BE2C (cell line): ENCODE results near the gene FES.

Experiments used
- DNase-seq: peaks from one replicate; pipeline ENCODE4 v3.0.0-alpha.2; 2020
- H3K27me3 ChIP-seq: fragments of 250-450 bp; sonication (Bioruptor Pico); 2 replicates; pipeline ENCODE4 v1.5.1; 2020; ENCODE audit warnings: mild to moderate bottlenecking
- H3K36me3 ChIP-seq: fragments of 250-450 bp; sonication (Bioruptor Pico); 2 replicates; pipeline ENCODE4 v1.5.1; 2020; ENCODE audit warnings: mild to moderate bottlenecking
- H3K4me1 ChIP-seq: fragments of 250-450 bp; sonication (Bioruptor Pico); 2 replicates; pipeline ENCODE4 v1.5.1; 2020
- H3K4me3 ChIP-seq: 2 replicates; pipeline ENCODE4 v1.5.1; 2011; ENCODE audit warnings: low read depth, low read length
- H3K9me3 ChIP-seq: fragments of 250-450 bp; sonication (Bioruptor Pico); 2 replicates; pipeline ENCODE4 v1.5.1; 2020
- CTCF ChIP-seq: IDR thresholded peaks from 2 replicates; pipeline ENCODE4 v1.5.1; 2012; ENCODE audit warnings: mild to moderate bottlenecking, low read depth, low read length

Gene FES

GRCh38 chr15:90851114-90851513 lies 33.2 kb upstream of the FES start:
- H3K4me3 ChIP-seq: no peak overlapping the region
- no peak for TF ChIP-seq CTCF
- no peaks in the 10 kb centered on the region for H3K4me1 ChIP-seq
- H3K36me3 ChIP-seq: no peaks in the 10 kb centered on the region
- no peaks in the 10 kb centered on the region for H3K9me3 ChIP-seq
- no peaks in the 10 kb centered on the region for H3K27me3 ChIP-seq
- DNase-seq: no peak

- DNase-seq: no peak
- Histone ChIP-seq H3K27me3 (no peaks in the 10 kb centered on the region), H3K36me3 (no peaks in the 10 kb centered on the region), H3K4me1 (no peaks in the 10 kb centered on the region), H3K4me3 (no peak overlapping the region), H3K9me3 (no peaks in the 10 kb centered on the region)
- no peak for TF ChIP-seq CTCF
These were observed 32.4 kb upstream of the FES start for GRCh38 chr15:90851940-90852339.

- no peak overlapping the region for H3K4me3 ChIP-seq
- no peaks in the 10 kb centered on the region for H3K36me3 ChIP-seq
- no peak for DNase-seq
- H3K4me1 ChIP-seq: no peaks in the 10 kb centered on the region
- no peak for TF ChIP-seq CTCF
- H3K27me3 ChIP-seq: no peaks in the 10 kb centered on the region
- no peaks in the 10 kb centered on the region for H3K9me3 ChIP-seq
These were observed 29.2 kb upstream of the FES start for GRCh38 chr15:90855139-90855538.

DNA sequence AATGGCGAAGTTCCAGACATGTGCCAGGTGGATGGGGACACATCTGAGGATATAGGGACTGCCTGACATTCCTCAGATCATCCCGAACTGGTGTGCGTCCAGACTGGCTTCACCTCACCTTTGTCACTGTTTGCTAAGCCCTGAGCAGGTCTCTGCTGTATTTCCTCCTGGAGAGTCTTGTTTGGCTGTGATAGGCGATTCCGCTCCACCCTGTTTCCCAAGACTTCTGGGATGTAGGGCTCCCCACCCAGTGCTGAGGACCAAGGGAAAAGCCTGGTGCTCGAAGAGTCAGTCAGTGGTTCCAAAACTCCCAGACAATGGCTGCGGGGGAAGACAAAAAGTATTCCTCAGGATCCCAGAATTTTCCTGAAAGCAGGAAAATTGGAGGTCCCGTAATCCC lies 27.0 kb upstream of the FES start:
- no peaks in the 10 kb centered on the region for H3K36me3 ChIP-seq
- no peak overlapping the region for H3K4me3 ChIP-seq
- no peak for DNase-seq
- no peaks in the 10 kb centered on the region for H3K27me3 ChIP-seq
- no peaks in the 10 kb centered on the region for H3K4me1 ChIP-seq
- H3K9me3 ChIP-seq: no peaks in the 10 kb centered on the region
- TF ChIP-seq CTCF: no peak

DNA sequence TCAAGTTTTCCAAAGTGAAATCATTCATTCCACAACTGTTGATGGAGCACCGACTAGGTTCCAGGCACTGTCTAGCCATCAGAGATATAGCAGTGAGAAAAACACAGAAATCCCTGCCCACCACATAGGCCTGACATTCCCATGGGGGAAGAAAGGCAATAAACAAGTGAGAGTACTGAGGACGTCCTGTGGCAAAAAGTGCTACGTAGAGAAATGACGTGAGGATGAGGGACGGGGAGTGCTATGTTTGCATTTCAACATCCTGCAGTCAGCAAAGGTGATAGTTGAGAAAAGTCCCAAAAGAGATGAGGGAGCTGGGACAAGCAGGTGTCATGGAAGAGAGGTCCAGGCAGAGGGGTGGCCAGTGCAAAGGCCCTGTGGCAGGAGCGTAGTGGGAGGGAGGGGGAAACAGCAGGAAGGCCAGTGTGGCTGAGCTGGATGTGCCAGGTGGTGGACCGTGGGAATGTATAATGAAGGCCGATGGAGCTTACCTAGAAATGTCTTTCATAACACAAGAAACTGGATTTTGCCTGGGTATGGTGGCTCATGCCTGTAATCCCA lies 26.3 kb upstream of the FES start:
- Histone ChIP-seq H3K4me3 (no peak overlapping the region), H3K27me3 (no peaks in the 10 kb centered on the region), H3K36me3 (no peaks in the 10 kb centered on the region), H3K9me3 (no peaks in the 10 kb centered on the region), H3K4me1 (no peaks in the 10 kb centered on the region)
- DNase-seq: no peak
- TF ChIP-seq CTCF: no peak

DNA sequence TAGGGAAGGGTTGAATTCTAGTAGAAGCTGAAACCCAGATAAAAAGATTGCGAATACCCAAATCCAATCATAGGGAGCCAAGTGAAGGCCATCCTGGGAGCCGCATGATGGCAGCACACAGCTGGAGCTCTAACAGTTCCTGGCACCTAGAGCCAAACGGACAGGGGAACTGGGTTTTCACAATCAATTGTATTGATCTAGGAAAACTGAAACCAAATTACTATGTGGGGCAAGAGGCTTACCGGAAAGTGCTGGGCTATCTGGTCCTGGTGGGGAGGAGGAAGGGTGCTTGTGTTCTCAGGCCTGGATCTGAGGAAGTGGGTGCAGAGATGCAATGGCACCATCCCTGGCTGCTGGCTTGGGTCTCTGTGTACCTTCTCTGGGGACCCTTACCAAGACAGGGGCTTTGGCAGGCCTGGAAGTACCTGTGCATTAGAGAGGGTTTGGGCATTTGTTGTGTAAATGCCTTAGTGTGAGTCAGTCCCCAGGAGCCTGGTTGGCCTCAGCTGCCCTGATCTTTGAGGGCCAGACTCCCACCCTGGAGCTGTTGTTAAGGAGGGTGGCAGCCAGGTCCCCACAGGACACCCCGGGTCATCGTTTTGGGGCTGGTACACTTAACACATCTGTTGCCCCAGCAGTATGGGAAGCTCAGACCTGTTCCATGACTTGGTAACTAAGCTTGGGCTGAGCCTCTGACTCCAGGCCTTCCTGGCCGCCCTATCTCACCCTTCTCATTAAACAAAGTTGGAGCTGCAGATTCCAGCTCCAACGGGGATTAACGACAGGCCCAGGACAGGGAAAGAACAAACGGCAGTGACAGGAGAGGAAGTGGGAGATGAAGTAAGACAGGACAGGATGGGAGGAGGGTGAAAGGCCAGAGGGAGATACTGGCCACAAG lies 24.8 kb upstream of the FES start:
- H3K36me3 ChIP-seq: no peaks in the 10 kb centered on the region
- H3K4me1 ChIP-seq: no peaks in the 10 kb centered on the region
- TF ChIP-seq CTCF: no peak
- H3K4me3 ChIP-seq: no peak overlapping the region
- H3K27me3 ChIP-seq: no peaks in the 10 kb centered on the region
- DNase-seq: no peak
- no peaks in the 10 kb centered on the region for H3K9me3 ChIP-seq
